22Rv1 (cell line): Measurements from ENCODE around the gene CAMK2B.

Experiments used
- H3K27ac ChIP-seq: fragments of 450-650 bp; 2 replicates; pipeline ENCODE4 v1.5.1; 2017
- ZFX ChIP-seq: fragments of 450-650 bp; IDR thresholded peaks from 2 replicates; pipeline ENCODE4 v1.6.1; 2017; ENCODE audit warnings: antibody characterized with exemption, borderline replicate concordance
- TF ChIP-seq, protein P1 (sequence below): fragments of 450-650 bp; IDR thresholded peaks from 2 replicates; pipeline ENCODE4 v1.5.1; 2017; ENCODE audit warnings: mild to moderate bottlenecking

The CAMK2B gene

DNA sequence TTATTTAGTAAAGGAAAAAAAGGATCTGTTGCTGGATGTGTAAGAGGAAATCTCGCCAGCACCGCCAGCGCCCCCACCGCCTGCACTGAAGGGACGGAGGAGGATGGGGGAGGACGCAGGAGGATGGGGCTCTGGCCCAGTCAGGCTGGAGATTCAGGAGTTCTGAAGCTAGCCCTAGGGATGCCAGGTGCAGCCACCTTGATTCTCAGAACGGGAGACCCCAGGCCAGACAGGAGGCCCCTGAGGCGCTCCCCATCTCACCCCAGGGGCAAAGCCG lies 1.3 kb downstream of the CAMK2B start:
- H3K27ac ChIP-seq, result no peak overlapping the region

DNA sequence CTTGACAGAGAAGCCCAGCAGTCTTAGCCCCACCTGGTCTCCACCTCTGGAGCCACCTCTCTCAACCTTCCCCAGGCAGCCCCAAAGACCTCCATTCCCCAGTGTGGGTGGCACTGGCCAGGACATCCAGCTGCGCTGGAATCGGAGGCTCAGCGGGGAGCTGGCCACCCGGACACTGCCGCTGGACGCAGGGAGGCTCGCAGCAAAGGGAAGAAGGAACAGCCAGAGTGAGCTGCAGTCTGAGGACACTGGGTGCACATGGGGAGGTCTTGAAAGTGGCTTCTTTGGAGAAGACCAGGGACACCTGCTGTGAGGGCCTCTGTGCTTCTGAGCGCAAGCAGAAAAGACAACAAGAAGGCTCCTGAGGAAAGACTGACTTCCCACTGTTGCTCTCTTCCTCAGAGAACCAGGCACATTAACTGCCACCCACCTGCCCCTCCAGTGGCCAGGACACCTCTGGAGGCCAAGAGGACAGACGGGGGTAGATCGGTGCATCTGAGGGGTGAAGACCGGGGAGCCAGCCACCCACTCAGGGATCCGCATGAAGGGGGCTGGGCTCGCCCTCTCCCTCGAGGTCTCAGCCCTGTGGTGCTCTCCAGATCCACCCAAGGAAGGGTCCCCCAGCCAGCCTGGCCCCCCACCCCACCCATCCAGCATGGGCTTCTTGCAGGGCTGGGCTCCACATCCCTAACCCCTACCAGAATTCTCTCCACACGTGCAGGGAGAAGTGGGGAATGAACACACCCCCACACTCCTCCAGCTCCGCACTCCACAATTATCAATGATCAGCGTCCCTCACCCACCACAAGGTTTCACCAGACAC lies 1.8 kb downstream of the CAMK2B start:
- no peak overlapping the region for H3K27ac ChIP-seq
- TF ChIP-seq, protein P1, sequence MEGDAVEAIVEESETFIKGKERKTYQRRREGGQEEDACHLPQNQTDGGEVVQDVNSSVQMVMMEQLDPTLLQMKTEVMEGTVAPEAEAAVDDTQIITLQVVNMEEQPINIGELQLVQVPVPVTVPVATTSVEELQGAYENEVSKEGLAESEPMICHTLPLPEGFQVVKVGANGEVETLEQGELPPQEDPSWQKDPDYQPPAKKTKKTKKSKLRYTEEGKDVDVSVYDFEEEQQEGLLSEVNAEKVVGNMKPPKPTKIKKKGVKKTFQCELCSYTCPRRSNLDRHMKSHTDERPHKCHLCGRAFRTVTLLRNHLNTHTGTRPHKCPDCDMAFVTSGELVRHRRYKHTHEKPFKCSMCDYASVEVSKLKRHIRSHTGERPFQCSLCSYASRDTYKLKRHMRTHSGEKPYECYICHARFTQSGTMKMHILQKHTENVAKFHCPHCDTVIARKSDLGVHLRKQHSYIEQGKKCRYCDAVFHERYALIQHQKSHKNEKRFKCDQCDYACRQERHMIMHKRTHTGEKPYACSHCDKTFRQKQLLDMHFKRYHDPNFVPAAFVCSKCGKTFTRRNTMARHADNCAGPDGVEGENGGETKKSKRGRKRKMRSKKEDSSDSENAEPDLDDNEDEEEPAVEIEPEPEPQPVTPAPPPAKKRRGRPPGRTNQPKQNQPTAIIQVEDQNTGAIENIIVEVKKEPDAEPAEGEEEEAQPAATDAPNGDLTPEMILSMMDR, result no peak
- TF ChIP-seq ZFX, result no peak

More for the DNA sequence above, 1.3 kb downstream of the CAMK2B start:
- TF ChIP-seq, protein P1, result no peak
- TF ChIP-seq ZFX, result no peak

DNA sequence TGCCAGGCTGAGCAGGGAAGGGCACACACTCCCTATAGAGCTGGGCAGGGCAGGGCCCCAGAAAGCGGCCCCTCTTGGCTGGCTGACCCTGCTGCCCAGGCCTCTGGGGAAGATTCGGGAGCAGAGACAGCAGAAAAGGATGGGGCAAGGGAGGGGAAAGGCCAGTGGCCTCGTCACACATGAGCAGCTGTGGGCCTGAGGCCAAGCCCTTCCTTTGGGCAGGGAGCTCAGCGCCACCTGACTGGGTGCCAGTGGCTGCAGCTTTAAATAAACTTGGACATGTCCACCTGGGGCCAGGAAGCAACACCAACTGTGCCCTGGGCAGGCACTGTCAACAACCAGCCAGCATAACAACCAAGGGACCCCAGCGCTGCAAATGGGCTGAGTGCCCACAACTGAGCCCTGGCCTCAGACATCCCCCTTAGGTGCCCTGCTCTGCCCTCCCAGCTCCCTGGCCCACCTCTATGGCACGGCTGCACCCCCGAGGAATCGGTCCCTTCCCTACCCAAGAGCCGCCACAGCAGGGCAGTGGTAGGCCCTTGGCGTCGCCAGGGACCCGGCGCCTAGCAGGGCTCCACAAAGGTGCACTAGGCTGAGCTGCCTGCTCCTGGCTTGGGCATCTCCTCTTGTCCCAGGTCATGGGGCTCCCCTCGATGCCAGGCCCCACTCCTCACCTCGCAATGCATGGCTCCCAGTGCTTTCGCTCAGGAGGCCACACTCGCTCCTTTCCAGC lies 2.6 kb downstream of the CAMK2B start:
- TF ChIP-seq, protein P1, result no peak
- no peak for TF ChIP-seq ZFX
- no peak overlapping the region for H3K27ac ChIP-seq

DNA sequence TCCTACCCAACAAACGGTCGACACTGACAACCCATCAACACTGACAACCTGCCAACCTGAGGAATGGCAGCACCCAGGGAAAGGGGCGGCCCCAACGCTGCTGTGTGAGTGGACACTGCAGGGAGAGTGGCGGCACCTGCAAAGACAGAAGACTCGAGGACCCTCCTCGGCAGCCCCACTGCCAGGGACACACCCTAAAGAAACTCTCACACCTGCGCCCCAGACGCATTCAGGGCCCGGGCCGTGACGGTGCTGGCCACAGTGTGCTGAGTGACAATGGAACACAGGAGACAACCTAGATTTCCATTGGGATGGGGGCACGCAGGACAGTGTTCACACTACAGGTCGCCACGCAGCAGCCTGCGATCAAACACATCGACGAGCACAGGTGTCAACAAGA lies 3.6 kb downstream of the CAMK2B start:
- H3K27ac ChIP-seq, result no peak overlapping the region
- TF ChIP-seq, protein P1, result no peak
- no peak for TF ChIP-seq ZFX

DNA sequence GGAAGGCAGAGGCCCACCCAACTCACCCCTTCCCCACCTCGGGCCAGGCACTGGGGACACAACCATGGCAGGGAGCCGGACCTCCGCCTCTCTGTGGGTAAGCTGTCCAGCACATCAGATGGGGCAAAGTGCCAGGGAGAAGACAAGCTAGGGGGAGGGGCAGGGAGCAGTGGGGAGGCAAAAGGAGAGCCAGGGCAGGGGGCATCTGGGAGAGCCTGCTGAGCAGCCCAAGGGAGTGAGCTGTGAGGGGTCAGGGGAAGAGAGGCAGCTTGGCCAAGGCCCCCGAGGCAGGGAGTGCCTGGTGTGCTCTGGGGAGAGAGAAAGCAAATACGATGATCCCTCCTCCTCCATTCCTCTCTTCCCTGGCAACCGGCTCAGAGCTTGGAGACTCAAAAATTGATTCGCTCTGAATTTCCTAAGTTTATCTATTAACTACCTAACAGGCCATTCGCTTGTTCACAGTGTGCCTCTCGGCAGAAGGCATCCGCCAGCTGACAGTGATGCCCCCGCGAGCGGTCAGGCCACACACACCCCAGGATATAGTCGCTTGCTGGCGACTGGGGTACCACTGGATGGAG lies 4.5 kb downstream of the CAMK2B start:
- no peak overlapping the region for H3K27ac ChIP-seq
- TF ChIP-seq ZFX, result no peak
- TF ChIP-seq, protein P1, result no peak

DNA sequence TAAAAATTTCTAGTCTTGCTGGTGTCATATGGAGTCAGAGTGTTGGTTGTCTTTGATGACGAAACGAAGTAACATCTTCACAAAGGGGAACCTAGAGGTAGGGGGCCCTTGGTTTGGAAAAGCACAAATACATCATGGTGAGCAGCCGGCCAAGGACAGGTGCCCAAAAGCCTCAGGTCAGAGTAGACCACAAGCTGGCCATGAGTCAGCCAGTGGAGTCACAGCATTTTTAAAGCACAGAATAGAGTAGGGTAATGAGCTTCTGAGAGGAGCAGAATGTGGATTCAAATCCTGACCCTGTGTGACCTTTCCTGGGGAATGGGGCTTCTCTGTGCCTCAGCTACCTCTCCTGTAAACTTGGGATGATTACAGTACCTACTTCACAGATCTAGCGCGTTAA lies 5.3 kb downstream of the CAMK2B start:
- no peak for TF ChIP-seq ZFX
- TF ChIP-seq, protein P1, result no peak
- no peak overlapping the region for H3K27ac ChIP-seq

DNA sequence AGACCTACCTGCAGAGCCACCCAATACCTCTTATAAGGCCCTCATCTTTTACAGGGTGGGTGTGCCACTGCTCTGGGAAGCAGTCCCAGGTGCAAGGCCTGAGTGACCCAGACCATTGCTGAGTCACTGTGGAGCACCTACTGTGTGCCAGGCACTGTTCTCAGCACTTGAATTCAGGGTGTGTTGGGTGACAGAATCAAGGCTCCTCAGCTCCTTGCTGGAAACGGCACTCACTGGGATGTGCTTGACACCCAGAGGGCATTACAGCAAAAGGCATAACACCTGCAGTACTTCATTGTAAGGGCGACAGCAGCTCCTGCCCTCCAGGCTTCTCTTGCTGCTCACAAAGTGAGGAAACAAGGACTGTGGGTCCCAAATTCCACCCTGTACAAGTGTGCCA lies 7.1 kb downstream of the CAMK2B start:
- H3K27ac ChIP-seq, result no peak overlapping the region
- TF ChIP-seq ZFX, result no peak
- TF ChIP-seq, protein P1, result no peak
